K562 (cell line): ENCODE data around the gene EXTL1. TPM values are rescaled to one million over a fixed set of nuclear protein-coding genes. Genes with fewer than 3 reads are reported as not detected.

Experiments
- PRDM10 ChIP-seq: fragments of 450-650 bp; IDR thresholded peaks from 2 replicates; pipeline ENCODE4 v1.6.1; 2018; ENCODE audit not compliant: partially characterized antibody
- RCOR1 ChIP-seq, 2 experiments: IDR thresholded peaks; 2 replicates each; pipeline ENCODE4 v1.6.1; 2012; ENCODE audit warnings: low read depth in 2 of 2, low read length in 2 of 2, borderline replicate concordance in 1 of 2, improper control_type of control experiment in 1 of 2
- REST ChIP-seq, 2 experiments: fragments of 450-650 bp; formaldehyde crosslinking in 1 of 2; IDR thresholded peaks; 2 replicates each; pipeline versions ENCODE4 v1.4.0 to v1.6.1; 2014 to 2020; ENCODE audit warnings: mild to moderate bottlenecking in 2 of 2, borderline replicate concordance in 1 of 2, low read depth in 1 of 2
- TOE1 ChIP-seq, 2 experiments: fragments of 450-650 bp in 1 of 2; sonication (generic) in 1 of 2; formaldehyde crosslinking in 1 of 2; IDR thresholded peaks; 2 replicates each; pipeline versions ENCODE4 v1.7.1 to v1.8.0; 2016 to 2022; ENCODE audit warnings: borderline replicate concordance in 2 of 2, mild to moderate bottlenecking in 2 of 2, antibody characterized with exemption in 1 of 2, inconsistent platforms in 1 of 2, low read depth in 1 of 2, missing genetic modification reagents in 1 of 2, moderate library complexity in 1 of 2
- ZNF311 ChIP-seq: fragments of 250-450 bp; sonication (Bioruptor Pico); IDR thresholded peaks from 2 replicates; pipeline ENCODE4 v1.4.0; 2020; ENCODE audit warnings: mild to moderate bottlenecking, moderate library complexity
- polyA plus RNA-seq, 8 experiments: library from polyadenylated mRNA; depleted of rRNA in 4 of 8; stranded (reverse) in 5 of 8; unstranded in 3 of 8; fragments of >200 nt; fragmentation: Nextera tagmentation in 2 of 8; fragmentation: Illumina TruSeq in 1 of 8; extraction: Ambion mirVana in 2 of 8; extraction: Trizol in 1 of 8; gene quantifications; 2 replicates each; pipeline versions ENCODE4 v1.2.1 to v1.2.3, GENCODE V29; 2011 to 2014; ENCODE audit warnings: inconsistent platforms in 1 of 8, missing spikeins in 1 of 8
- total RNA-seq, 7 experiments: library from RNA; depleted of rRNA in 6 of 7; stranded (reverse); fragments of >200 nt in 6 of 7; fragmentation: Illumina TruSeq in 2 of 7; extraction: Trizol in 2 of 7; gene quantifications; 2 replicates each; pipeline versions ENCODE4 v1.2.1 to v1.2.3, GENCODE V29; 2011 to 2021; ENCODE audit warnings: low replicate concordance in 1 of 7
- TF ChIP-seq, protein P1 (sequence below), 2 experiments: fragments of 450-650 bp in 1 of 2; sonication (generic) in 1 of 2; formaldehyde crosslinking; conservative IDR thresholded peaks; 2 replicates each; pipeline versions ENCODE4 v1.4.0 to v1.8.1; 2020 to 2022; ENCODE audit warnings: mild to moderate bottlenecking in 1 of 2, missing genetic modification reagents in 1 of 2
- TF ChIP-seq, protein P2 (sequence below): sonication (generic); formaldehyde crosslinking; IDR thresholded peaks from 2 replicates; pipeline ENCODE4 v1.8.1; 2023; ENCODE audit warnings: mild to moderate bottlenecking, missing genetic modification reagents

The EXTL1 gene
- total and polyA plus RNA-seq, 9 of the 15 experiments (the other 6 are each of a cell fraction or from before 2014, with no cell fraction given) = 0.04 to 0.23 (median 0.08) TPM; not detected in 3

- peak; percentile 68; the same call in 1 of the 2 replicates for TF ChIP-seq REST (IDR thresholded peaks at IDR 0.05; ENCODE audit: borderline replicate concordance)
- no peak for TF ChIP-seq REST (CRISPR knock-in tag; IDR thresholded peaks at IDR 0.05; ENCODE audit: low read depth)
- no peak; a peak in 1 of 4 replicates for TF ChIP-seq RCOR1 (IDR thresholded peaks at IDR 0.05; ENCODE audit: borderline replicate concordance in 1 of 2, low read depth in 2 of 2, low read length in 2 of 2)
- no peak for TF ChIP-seq ZNF311 (CRISPR knock-in tag)
- TF ChIP-seq PRDM10 = no peak
- TF ChIP-seq, protein P1, sequence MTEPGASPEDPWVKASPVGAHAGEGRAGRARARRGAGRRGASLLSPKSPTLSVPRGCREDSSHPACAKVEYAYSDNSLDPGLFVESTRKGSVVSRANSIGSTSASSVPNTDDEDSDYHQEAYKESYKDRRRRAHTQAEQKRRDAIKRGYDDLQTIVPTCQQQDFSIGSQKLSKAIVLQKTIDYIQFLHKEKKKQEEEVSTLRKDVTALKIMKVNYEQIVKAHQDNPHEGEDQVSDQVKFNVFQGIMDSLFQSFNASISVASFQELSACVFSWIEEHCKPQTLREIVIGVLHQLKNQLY (CRISPR knock-in tag; conservative IDR thresholded peaks at IDR 0.05) = no peak
- TF ChIP-seq TOE1 (IDR thresholded peaks at IDR 0.05; ENCODE audit: borderline replicate concordance) = peak; percentile 22; the same call in 1 of the 2 replicates
- no peak for TF ChIP-seq TOE1 (CRISPR knock-in tag; IDR thresholded peaks at IDR 0.05; ENCODE audit: borderline replicate concordance, low read depth)
- TF ChIP-seq, protein P2, sequence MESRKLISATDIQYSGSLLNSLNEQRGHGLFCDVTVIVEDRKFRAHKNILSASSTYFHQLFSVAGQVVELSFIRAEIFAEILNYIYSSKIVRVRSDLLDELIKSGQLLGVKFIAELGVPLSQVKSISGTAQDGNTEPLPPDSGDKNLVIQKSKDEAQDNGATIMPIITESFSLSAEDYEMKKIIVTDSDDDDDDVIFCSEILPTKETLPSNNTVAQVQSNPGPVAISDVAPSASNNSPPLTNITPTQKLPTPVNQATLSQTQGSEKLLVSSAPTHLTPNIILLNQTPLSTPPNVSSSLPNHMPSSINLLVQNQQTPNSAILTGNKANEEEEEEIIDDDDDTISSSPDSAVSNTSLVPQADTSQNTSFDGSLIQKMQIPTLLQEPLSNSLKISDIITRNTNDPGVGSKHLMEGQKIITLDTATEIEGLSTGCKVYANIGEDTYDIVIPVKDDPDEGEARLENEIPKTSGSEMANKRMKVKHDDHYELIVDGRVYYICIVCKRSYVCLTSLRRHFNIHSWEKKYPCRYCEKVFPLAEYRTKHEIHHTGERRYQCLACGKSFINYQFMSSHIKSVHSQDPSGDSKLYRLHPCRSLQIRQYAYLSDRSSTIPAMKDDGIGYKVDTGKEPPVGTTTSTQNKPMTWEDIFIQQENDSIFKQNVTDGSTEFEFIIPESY (CRISPR knock-in tag) = peak; percentile 99
Observed at GRCh38 chr1:26029864-26030481, 8.4 kb downstream of the EXTL1 start (continued).
